ENCODE measurements around the gene CANT1. TPM values are rescaled to one million over a fixed set of nuclear protein-coding genes. Genes with fewer than 3 reads are reported as not detected.
A peak's percentile ranks its signal among the peaks of the same experiment; 100 is the strongest.

The CANT1 gene
- total and polyA plus RNA-seq, 2 donors from 2014 or later, result 23.0 to 56.6 TPM

DNA sequence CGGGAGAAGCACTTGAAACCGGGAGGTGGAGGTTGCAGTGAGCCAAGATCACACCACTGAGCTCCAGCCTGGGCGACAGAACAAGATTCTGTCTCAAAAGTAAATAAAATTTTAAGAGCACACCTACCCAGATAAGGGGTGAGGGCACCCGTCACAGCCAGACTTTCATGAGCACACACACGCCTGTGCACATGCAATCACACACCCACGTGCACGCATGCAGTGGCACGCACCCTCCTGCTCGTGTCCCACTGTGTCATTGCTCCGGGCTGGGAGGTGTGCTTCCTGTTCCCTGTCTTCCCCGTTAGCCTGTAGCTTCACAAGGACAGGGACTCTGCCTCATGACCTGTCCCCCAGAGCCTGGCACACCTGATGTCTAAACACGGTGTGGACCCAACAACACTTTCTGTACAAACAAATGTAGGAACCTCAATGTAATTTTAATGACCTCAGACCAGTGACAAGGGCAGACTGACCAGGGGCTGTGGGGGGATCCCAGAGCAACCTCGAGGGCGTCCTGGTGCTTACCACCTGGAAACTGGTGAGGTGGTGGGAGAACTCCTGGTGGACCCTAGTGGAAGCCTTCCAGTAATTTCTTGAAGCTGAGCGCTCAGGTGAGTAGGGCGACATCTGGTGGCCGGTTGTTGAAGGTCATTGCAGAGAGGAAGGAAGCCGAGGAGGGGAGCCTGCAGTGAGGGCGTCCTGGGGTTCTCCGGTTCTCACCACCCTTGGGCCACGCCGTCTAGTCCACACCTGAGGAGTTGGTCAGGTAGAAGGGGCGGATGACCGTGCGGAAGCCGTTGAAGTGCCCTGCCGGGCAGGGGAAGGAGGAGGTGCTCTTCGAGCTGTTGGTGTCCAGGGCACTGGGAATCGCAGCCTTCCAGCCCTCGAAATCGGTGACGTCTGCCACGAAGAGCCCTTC lies 38.5 kb downstream of the CANT1 start:
- H3K27me3 ChIP-seq (ENCODE audit: control insufficient read depth, insufficient read depth, low read length), result no peaks in the 10 kb centered on the region
- H3K4me1 ChIP-seq (ENCODE audit: control insufficient read depth in 2 of 3, insufficient read depth in 2 of 3, low read depth in 1 of 3, low read length in 3 of 3), result peaks cover 0 to 22% (median 9%) of the 10 kb centered on the region in 3 donors
- H3K9ac ChIP-seq (ENCODE audit: low read length in 3 of 3), result peak overlapping the region in 2 of 3 donors; percentile 13 to 54
- intact Hi-C loops (cut with DNase I), result loop anchor here (5.0 kb wide), 1 partner anchor 104 kb away; no protein-coding TSS in a partner anchor
- FAIRE-seq (no peak), DNase-seq (peak; percentile 84 to 92 (median 88))
- TF ChIP-seq, protein P1, sequence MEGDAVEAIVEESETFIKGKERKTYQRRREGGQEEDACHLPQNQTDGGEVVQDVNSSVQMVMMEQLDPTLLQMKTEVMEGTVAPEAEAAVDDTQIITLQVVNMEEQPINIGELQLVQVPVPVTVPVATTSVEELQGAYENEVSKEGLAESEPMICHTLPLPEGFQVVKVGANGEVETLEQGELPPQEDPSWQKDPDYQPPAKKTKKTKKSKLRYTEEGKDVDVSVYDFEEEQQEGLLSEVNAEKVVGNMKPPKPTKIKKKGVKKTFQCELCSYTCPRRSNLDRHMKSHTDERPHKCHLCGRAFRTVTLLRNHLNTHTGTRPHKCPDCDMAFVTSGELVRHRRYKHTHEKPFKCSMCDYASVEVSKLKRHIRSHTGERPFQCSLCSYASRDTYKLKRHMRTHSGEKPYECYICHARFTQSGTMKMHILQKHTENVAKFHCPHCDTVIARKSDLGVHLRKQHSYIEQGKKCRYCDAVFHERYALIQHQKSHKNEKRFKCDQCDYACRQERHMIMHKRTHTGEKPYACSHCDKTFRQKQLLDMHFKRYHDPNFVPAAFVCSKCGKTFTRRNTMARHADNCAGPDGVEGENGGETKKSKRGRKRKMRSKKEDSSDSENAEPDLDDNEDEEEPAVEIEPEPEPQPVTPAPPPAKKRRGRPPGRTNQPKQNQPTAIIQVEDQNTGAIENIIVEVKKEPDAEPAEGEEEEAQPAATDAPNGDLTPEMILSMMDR (IDR thresholded peaks at IDR 0.05; ENCODE audit: borderline replicate concordance, extremely low read depth, insufficient read depth), result peak; percentile 91
- peak overlapping the region in 1 of 2 donors; percentile 65 for H3K27ac ChIP-seq (ENCODE audit: low read depth in 2 of 2, low read length in 2 of 2)
- H3K36me3 ChIP-seq (ENCODE audit: control insufficient read depth in 2 of 3, insufficient read depth in 3 of 3, low read length in 3 of 3), result no peaks in the 10 kb centered on the region
- H3K9me3 ChIP-seq (ENCODE audit: control insufficient read depth in 2 of 3, insufficient read depth in 1 of 3, low read length in 3 of 3), result no peaks in the 10 kb centered on the region
- H3K4me3 ChIP-seq (ENCODE audit: low read length in 3 of 3), result no peak overlapping the region

DNA sequence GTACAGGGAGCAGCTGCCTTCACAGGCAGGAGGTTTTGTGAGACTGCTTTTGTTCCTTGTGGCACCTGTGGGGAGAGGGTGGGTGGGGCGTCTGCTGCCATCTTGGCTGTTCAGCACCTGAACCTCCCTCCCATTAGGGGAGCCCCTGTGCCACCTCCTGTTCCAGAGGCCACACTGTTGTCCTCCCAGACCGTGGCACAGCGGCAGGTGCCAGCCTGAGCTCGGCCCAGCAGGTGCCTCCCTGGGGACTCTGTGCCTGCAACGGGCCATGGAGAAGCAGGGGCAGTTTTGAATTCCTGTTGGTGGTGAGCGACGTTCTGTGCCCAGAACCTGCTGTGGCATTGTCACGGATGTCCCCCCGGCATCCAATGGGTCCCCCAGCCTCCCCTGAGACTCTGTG lies 39.7 kb downstream of the CANT1 start:
- H3K4me3 ChIP-seq (ENCODE audit: low read length in 3 of 3), result no peak overlapping the region
- H3K9me3 ChIP-seq (ENCODE audit: control insufficient read depth in 2 of 3, insufficient read depth in 1 of 3, low read length in 3 of 3), result no peaks in the 10 kb centered on the region
- H3K27ac ChIP-seq (ENCODE audit: low read depth in 2 of 2, low read length in 2 of 2), result no peak overlapping the region
- no peaks in the 10 kb centered on the region for H3K27me3 ChIP-seq (ENCODE audit: control insufficient read depth, insufficient read depth, low read length)
- H3K4me1 ChIP-seq (ENCODE audit: control insufficient read depth in 2 of 3, insufficient read depth in 2 of 3, low read depth in 1 of 3, low read length in 3 of 3), result peaks cover 0 to 14% (median 5%) of the 10 kb centered on the region in 3 donors
- H3K9ac ChIP-seq (ENCODE audit: low read length in 3 of 3), result no peak overlapping the region
- no peaks in the 10 kb centered on the region for H3K36me3 ChIP-seq (ENCODE audit: control insufficient read depth in 2 of 3, insufficient read depth in 3 of 3, low read length in 3 of 3)
- FAIRE-seq (no peak), DNase-seq (peak in 1 of 5 donors; percentile 71)
- intact Hi-C loops (cut with DNase I), result loop anchor here (5.0 kb wide), 1 partner anchor 103 kb away; no protein-coding TSS in a partner anchor
- TF ChIP-seq, protein P1 (IDR thresholded peaks at IDR 0.05; ENCODE audit: borderline replicate concordance, extremely low read depth, insufficient read depth), result no peak

DNA sequence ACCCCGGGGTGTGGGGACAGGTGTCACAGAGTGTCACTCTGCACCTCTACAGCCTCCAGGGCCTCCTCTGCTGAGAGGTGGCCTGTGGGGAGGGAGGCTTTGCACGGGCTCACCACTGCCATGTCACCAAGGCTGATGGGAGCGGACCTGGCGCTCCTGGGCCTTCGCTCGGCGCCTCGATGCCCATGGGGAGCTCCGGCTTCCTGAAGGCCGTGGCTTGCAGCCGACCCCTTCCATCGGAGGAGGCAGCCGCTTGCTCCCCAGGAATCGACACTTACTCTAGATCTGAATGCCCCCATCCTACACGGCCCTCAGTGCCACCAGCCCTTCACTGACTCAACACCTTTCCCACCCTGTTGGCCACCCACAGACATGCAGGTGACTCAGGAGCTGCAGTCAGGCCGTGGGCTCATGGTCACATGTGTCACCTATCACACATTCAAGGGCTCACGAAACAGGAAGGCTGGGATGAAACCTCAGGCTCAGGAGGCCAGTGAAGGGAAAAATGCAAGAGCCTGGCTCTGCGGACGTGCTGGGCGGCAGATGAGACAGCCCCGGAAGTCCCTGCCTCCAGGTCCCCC lies 41.7 kb downstream of the CANT1 start:
- Histone ChIP-seq H3K27me3 (ENCODE audit: control insufficient read depth, insufficient read depth, low read length) (no peaks in the 10 kb centered on the region), H3K4me1 (ENCODE audit: control insufficient read depth in 2 of 3, insufficient read depth in 2 of 3, low read depth in 1 of 3, low read length in 3 of 3) (peaks cover 0 to 10% (median 5%) of the 10 kb centered on the region in 3 donors), H3K27ac (ENCODE audit: low read depth in 2 of 2, low read length in 2 of 2) (no peak overlapping the region), H3K36me3 (ENCODE audit: control insufficient read depth in 2 of 3, insufficient read depth in 3 of 3, low read length in 3 of 3) (no peaks in the 10 kb centered on the region), H3K9ac (ENCODE audit: low read length in 3 of 3) (no peak overlapping the region), H3K4me3 (ENCODE audit: low read length in 3 of 3) (no peak overlapping the region), H3K9me3 (ENCODE audit: control insufficient read depth in 2 of 3, insufficient read depth in 1 of 3, low read length in 3 of 3) (no peaks in the 10 kb centered on the region)
- FAIRE-seq, result no peak
- intact Hi-C loops (cut with DNase I), result no loop called here
- DNase-seq, result peak in 1 of 5 donors; percentile 48
- TF ChIP-seq, protein P1 (IDR thresholded peaks at IDR 0.05; ENCODE audit: borderline replicate concordance, extremely low read depth, insufficient read depth), result no peak
